Stimulated activated CD4-positive, alpha-beta T cell treated with anti-CD3 and anti-CD28 coated beads, Interleukin-1b, Interleukin-23, amount 100 ng/mL, for 48 hours (primary cell): ENCODE results near the gene PTPN13.
"Not testable (repeated sequence)": the region's sequence is repeated elsewhere in the genome, so short reads cannot be mapped to it uniquely, and the experiment has no call there.

Experiments used
- DNase-seq: peaks from one replicate; pipeline ENCODE4 v3.0.0-alpha.2; 2020

The PTPN13 gene

GRCh38 chr4:86653237-86653865 lies 59.2 kb downstream of the PTPN13 start:
- peak; percentile 1 for DNase-seq

- DNase-seq, result not testable (repeated sequence)
Observed at GRCh38 chr4:86656781-86657180, 62.7 kb downstream of the PTPN13 start.

- DNase-seq, result no peak
Observed at GRCh38 chr4:86657382-86657781, 63.3 kb downstream of the PTPN13 start.

GRCh38 chr4:86657910-86658309 lies 63.8 kb downstream of the PTPN13 start:
- DNase-seq, result no peak

- DNase-seq, result no peak
Observed at GRCh38 chr4:86660401-86660800, 66.3 kb downstream of the PTPN13 start.

GRCh38 chr4:86661006-86661405 lies 66.9 kb downstream of the PTPN13 start:
- no peak for DNase-seq

- DNase-seq, result no peak
Observed at GRCh38 chr4:86661418-86661817, 67.3 kb downstream of the PTPN13 start.

- DNase-seq, result no peak
Observed at GRCh38 chr4:86664959-86665358, 70.8 kb downstream of the PTPN13 start.

- DNase-seq, result no peak
Observed at GRCh38 chr4:86670298-86670697, 76.2 kb downstream of the PTPN13 start.

- no peak for DNase-seq
Observed at GRCh38 chr4:86670756-86671155, 76.6 kb downstream of the PTPN13 start.

- DNase-seq, result no peak
Observed at GRCh38 chr4:86675548-86675947, 81.4 kb downstream of the PTPN13 start.

- no peak for DNase-seq
Observed at GRCh38 chr4:86678796-86679195, 84.7 kb downstream of the PTPN13 start.

GRCh38 chr4:86679441-86679840 lies 85.3 kb downstream of the PTPN13 start:
- no peak for DNase-seq

GRCh38 chr4:86683167-86683566 lies 89.1 kb downstream of the PTPN13 start:
- no peak for DNase-seq

- DNase-seq, result no peak
Observed at GRCh38 chr4:86683983-86684382, 89.9 kb downstream of the PTPN13 start.

- no peak for DNase-seq
Observed at GRCh38 chr4:86685401-86685800, 91.3 kb downstream of the PTPN13 start.

GRCh38 chr4:86686741-86687140 lies 92.6 kb downstream of the PTPN13 start:
- no peak for DNase-seq

GRCh38 chr4:86688026-86688425 lies 93.9 kb downstream of the PTPN13 start:
- DNase-seq, result no peak

GRCh38 chr4:86704601-86705000 lies 110.5 kb downstream of the PTPN13 start:
- no peak for DNase-seq

GRCh38 chr4:86706923-86707597 lies 112.9 kb downstream of the PTPN13 start:
- no peak for DNase-seq

- no peak for DNase-seq
Observed at GRCh38 chr4:86717651-86718050, 123.5 kb downstream of the PTPN13 start.

- DNase-seq, result no peak
Observed at GRCh38 chr4:86718152-86718551, 124.0 kb downstream of the PTPN13 start.

GRCh38 chr4:86719149-86719548 lies 125.0 kb downstream of the PTPN13 start:
- not testable (repeated sequence) for DNase-seq

- DNase-seq, result no peak
Observed at GRCh38 chr4:86720508-86721068, 126.5 kb downstream of the PTPN13 start.

- DNase-seq, result no peak
Observed at GRCh38 chr4:86721412-86721811, 127.3 kb downstream of the PTPN13 start.
